GM23248 (cell line): ENCODE measurements around the gene EYA4. TPM values are rescaled to one million over a fixed set of nuclear protein-coding genes. Genes with fewer than 3 reads are reported as not detected.
"Not testable (repeated sequence)": the region's sequence is repeated elsewhere in the genome, so short reads cannot be mapped to it uniquely, and the experiment has no call there.

Experiments used
- DNase-seq: peaks from one replicate; pipeline ENCODE4 v3.0.0-alpha.2; 2015
- H2AFZ ChIP-seq: fragments of 200-600 bp; sonication (generic); 2 replicates; pipeline ENCODE4 v1.6.1; 2016; ENCODE audit warnings: antibody characterized with exemption
- H3F3A ChIP-seq: fragments of 200-600 bp; sonication (generic); 2 replicates; pipeline ENCODE4 v1.6.1; 2016; ENCODE audit warnings: mild to moderate bottlenecking, antibody characterized with exemption, mixed run types; ENCODE audit not compliant: insufficient read depth
- H3K27ac ChIP-seq: fragments of 200-600 bp; sonication (generic); 2 replicates; pipeline ENCODE4 v1.5.1; 2016; ENCODE audit warnings: mild to moderate bottlenecking
- H3K27me3 ChIP-seq: fragments of 200-600 bp; sonication (generic); replicated peaks from 2 replicates; pipeline ENCODE4 v1.6.1; 2016; ENCODE audit warnings: mild to moderate bottlenecking; ENCODE audit not compliant: insufficient read depth
- H3K36me3 ChIP-seq: fragments of 200-600 bp; sonication (generic); 2 replicates; pipeline ENCODE4 v1.6.1; 2016; ENCODE audit warnings: low read depth, mild to moderate bottlenecking
- H3K4me1 ChIP-seq: fragments of 200-600 bp; sonication (generic); 2 replicates; pipeline ENCODE4 v1.6.1; 2016; ENCODE audit warnings: mild to moderate bottlenecking; ENCODE audit not compliant: insufficient read depth
- H3K4me2 ChIP-seq: fragments of 200-600 bp; sonication (generic); one replicate; pipeline ENCODE4 v1.6.1; 2016; ENCODE audit warnings: mild to moderate bottlenecking; ENCODE audit not compliant: unreplicated experiment
- H3K4me3 ChIP-seq: fragments of 200-600 bp; sonication (generic); 2 replicates; pipeline ENCODE4 v1.5.1; 2016; ENCODE audit warnings: mild to moderate bottlenecking
- H3K79me2 ChIP-seq: fragments of 200-600 bp; sonication (generic); 2 replicates; pipeline ENCODE4 v1.6.1; 2016; ENCODE audit warnings: mild to moderate bottlenecking; ENCODE audit not compliant: insufficient read depth
- H3K9ac ChIP-seq: fragments of 200-600 bp; sonication (generic); 2 replicates; pipeline ENCODE4 v1.6.1; 2016; ENCODE audit warnings: mild to moderate bottlenecking
- H3K9me2 ChIP-seq: fragments of 200-600 bp; sonication (generic); 2 replicates; pipeline ENCODE4 v1.6.1; 2016; ENCODE audit warnings: mixed run types, mild to moderate bottlenecking, moderate library complexity; ENCODE audit not compliant: insufficient read depth
- H3K9me3 ChIP-seq: fragments of 200-600 bp; sonication (generic); one replicate; pipeline ENCODE4 v1.6.1; 2017; ENCODE audit warnings: low read depth
- H4K20me1 ChIP-seq: fragments of 200-600 bp; sonication (generic); 2 replicates; pipeline ENCODE4 v1.6.0; 2016; ENCODE audit not compliant: insufficient read depth
- EZH2 ChIP-seq: fragments of 200-600 bp; sonication (generic); IDR thresholded peaks from 2 replicates; pipeline ENCODE4 v1.6.1; 2018; ENCODE audit warnings: antibody characterized with exemption, mild to moderate bottlenecking; ENCODE audit not compliant: insufficient read depth, poor library complexity, severe bottlenecking
- EZH2phosphoT487 ChIP-seq: fragments of 200-600 bp; sonication (generic); IDR thresholded peaks from 2 replicates; pipeline ENCODE4 v1.6.1; 2018; ENCODE audit warnings: antibody characterized with exemption, moderate library complexity, mild to moderate bottlenecking, low read depth; ENCODE audit not compliant: insufficient read depth
- WGBS, 2 experiments: methylation state at CpG; one replicate each; pipeline ENCODE4 v1.1.6; 2015 to 2017; ENCODE audit warnings: low lambda C conversion rate in 2 of 2, low coverage in 1 of 2; ENCODE audit errors: missing lambda C conversion rate in 2 of 2; 5-methylcytosine and 5-hydroxymethylcytosine counted together
- in situ Hi-C: fragments of 300-500 bp; cut with MboI; formaldehyde crosslinking; loops from 2 replicates; pipeline ENCODE4 v1.15.0; 2020
- polyA plus RNA-seq: library from polyadenylated mRNA; unstranded; fragments of >200 nt; fragmentation: Nextera tagmentation; extraction: Ambion mirVana; gene quantifications from 2 replicates; pipeline ENCODE4 v1.2.1, GENCODE V29; 2016
- total RNA-seq: library from RNA; depleted of rRNA; stranded (reverse); fragments of >200 nt; shearing (Covaris generic); gene quantifications from 2 replicates; pipeline ENCODE4 v1.2.3, GENCODE V29; 2014

Gene EYA4
- total and polyA plus RNA-seq, 2 experiments from 2014 or later = not detected

DNA sequence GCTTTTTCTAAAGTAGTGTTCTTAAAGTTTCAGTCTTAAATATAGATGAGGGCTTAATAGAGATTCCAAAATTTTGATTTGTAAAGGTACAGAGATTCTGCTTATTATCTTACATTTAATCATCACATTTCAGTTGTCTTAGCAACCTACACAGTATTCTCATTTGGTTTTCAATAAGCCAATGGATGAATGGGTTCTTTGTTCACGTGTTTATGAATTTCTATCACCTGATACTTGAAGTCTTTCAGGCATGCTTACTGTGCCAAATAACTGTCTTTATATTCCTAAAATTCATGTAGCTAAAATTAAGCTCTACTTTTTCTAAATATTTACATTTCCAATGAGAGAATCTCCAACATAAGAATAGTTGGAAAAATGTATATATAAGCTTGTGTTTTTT is 152.7 kb downstream of the EYA4 start:
- in situ Hi-C loops = no loop called here
- H3K4me1 ChIP-seq = no peaks in the 10 kb centered on the region
- TF ChIP-seq EZH2phosphoT487 (no peak), EZH2 (no peak)
- H3K36me3 ChIP-seq = no peaks in the 10 kb centered on the region
- H3F3A ChIP-seq = no peaks in the 10 kb centered on the region
- no peaks in the 10 kb centered on the region for H3K79me2 ChIP-seq
- H3K4me2 ChIP-seq = no peak overlapping the region
- no peaks in the 10 kb centered on the region for H3K9me3 ChIP-seq
- no peak overlapping the region for H3K4me3 ChIP-seq
- no peak overlapping the region for H2AFZ ChIP-seq
- no peaks in the 10 kb centered on the region for H3K9me2 ChIP-seq
- H3K27ac ChIP-seq = no peak overlapping the region
- 33 to 41% methylated on average over 1 of the region's 1 CpG for WGBS, 2 experiments
- no peak overlapping the region for H3K9ac ChIP-seq
- DNase-seq = no peak
- no peaks in the 10 kb centered on the region for H4K20me1 ChIP-seq
- H3K27me3 ChIP-seq = peaks cover 4% of the 10 kb centered on the region

DNA sequence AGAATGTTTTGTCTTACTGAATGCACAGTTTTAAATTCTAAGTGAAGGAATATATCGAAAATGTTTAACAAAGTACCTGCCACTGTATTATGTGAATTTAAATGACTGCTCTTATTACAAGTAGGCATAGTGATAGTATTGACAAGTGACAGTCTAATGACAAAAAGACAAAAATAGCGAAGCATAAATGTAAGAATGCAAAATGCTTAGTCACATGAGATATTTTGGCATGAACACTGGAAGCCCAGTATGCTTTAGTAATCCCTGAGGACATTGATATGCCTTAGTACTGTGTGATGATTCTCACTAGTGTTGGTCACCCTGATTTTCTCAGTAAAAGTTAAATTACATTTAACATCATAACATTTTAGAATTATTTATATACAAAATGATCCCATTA is 153.5 kb downstream of the EYA4 start:
- H3K79me2 ChIP-seq = no peaks in the 10 kb centered on the region
- WGBS, 2 experiments = 47 to 52% methylated on average over 2 of the region's 2 CpGs
- no peak for TF ChIP-seq EZH2
- TF ChIP-seq EZH2phosphoT487 = no peak
- H3K4me2 ChIP-seq = no peak overlapping the region
- no peaks in the 10 kb centered on the region for H4K20me1 ChIP-seq
- no peaks in the 10 kb centered on the region for H3K4me1 ChIP-seq
- no peaks in the 10 kb centered on the region for H3K9me2 ChIP-seq
- DNase-seq = no peak
- H3K27me3 ChIP-seq = peaks cover 5% of the 10 kb centered on the region
- no peak overlapping the region for H2AFZ ChIP-seq
- no peak overlapping the region for H3K27ac ChIP-seq
- H3K4me3 ChIP-seq = no peak overlapping the region
- in situ Hi-C loops = no loop called here
- H3K9me3 ChIP-seq = no peaks in the 10 kb centered on the region
- H3K9ac ChIP-seq = no peak overlapping the region
- no peaks in the 10 kb centered on the region for H3K36me3 ChIP-seq
- no peaks in the 10 kb centered on the region for H3F3A ChIP-seq

DNA sequence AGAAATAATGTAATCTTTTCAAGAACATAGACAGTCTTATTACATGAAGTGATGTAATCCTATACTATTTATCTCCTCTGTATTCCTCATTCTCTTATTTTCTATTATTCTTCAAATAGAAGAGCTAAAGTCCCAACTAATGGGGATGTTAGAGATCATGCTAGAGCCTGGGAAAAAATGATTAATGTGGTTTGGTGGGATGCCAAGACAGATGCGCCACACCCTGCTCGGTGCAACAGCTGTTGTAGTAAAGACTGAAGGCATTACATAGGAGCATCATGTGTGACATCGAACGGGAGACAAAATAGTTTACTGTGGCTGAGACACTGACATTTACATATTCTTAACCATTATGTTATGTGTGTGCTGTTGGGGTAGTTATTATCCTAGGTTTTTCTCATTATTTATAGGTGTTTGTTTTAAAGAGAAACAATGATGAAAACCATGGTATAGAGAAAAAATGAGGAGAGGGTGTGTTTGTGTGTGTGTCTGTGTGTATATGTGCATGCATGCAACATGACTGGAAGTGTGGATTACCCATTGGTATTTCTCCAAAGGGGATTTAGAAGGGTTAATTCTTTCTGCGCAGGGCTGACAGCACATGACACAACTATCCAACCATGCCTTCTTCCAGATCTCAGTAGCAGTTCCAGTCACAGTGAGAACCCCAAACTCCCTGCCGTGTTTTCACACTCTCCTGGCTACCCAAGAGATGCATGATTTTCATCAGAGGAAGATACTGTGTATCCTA is 155.3 kb downstream of the EYA4 start:
- no peaks in the 10 kb centered on the region for H4K20me1 ChIP-seq
- H3F3A ChIP-seq = no peaks in the 10 kb centered on the region
- H3K79me2 ChIP-seq = no peaks in the 10 kb centered on the region
- no peaks in the 10 kb centered on the region for H3K9me2 ChIP-seq
- in situ Hi-C loops = no loop called here
- H3K36me3 ChIP-seq = no peaks in the 10 kb centered on the region
- no peak overlapping the region for H2AFZ ChIP-seq
- H3K27me3 ChIP-seq = peaks cover 5% of the 10 kb centered on the region
- H3K9ac ChIP-seq = no peak overlapping the region
- no peak for TF ChIP-seq EZH2
- no peak for TF ChIP-seq EZH2phosphoT487
- no peak for DNase-seq
- no peak overlapping the region for H3K27ac ChIP-seq
- 40 to 41% methylated on average over 6 of the region's 6 CpGs for WGBS, 2 experiments
- H3K4me3 ChIP-seq = no peak overlapping the region
- no peaks in the 10 kb centered on the region for H3K9me3 ChIP-seq
- no peaks in the 10 kb centered on the region for H3K4me1 ChIP-seq
- H3K4me2 ChIP-seq = no peak overlapping the region

DNA sequence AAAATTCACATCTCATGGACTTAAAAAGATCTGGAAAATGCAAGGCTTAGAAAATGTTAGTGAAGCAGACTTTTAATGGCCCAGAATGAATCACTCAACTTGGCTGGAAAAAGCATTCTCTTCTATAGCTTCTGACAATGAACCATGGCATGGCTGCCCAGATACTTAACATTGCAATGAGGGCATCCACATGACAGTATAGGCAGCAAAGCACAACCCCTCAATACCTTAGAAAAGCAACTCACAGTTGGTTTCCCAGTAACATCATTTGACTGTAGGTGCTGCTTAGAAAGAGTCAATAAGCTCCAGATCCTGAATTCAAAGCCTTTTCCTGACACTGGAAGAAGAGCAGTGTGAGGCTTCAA is 155.8 kb downstream of the EYA4 start:
- Histone ChIP-seq H3K27ac (no peak overlapping the region), H3K27me3 (peaks cover 5% of the 10 kb centered on the region), H3K9ac (no peak overlapping the region), H3K4me3 (no peak overlapping the region), H3K9me3 (no peaks in the 10 kb centered on the region), H3K36me3 (no peaks in the 10 kb centered on the region), H3F3A (no peaks in the 10 kb centered on the region), H3K4me1 (no peaks in the 10 kb centered on the region), H3K9me2 (no peaks in the 10 kb centered on the region), H3K79me2 (no peaks in the 10 kb centered on the region), H3K4me2 (no peak overlapping the region), H2AFZ (no peak overlapping the region), H4K20me1 (no peaks in the 10 kb centered on the region)
- in situ Hi-C loops = no loop called here
- DNase-seq = peak; percentile 3
- no peak for TF ChIP-seq EZH2phosphoT487
- TF ChIP-seq EZH2 = no peak

DNA sequence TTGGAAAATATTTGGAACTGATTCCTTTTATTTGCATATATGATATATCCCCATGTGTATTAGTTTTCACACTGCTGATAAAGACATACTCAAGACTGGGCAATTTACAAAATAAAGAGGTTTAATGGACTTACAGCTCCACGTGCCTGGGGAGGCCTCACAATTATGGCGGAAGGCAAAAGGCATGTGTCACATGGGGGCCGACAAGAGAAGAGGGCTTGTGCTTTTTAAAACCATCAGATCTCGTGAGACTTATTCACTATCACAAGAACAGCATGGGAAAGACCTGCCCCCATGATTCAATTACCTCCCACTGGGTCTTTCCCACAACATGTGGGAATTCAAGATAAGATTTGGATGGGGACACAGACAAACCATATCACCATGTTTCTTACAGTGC is 156.4 kb downstream of the EYA4 start:
- H3K27me3 ChIP-seq, H3K9ac ChIP-seq, H3K4me1 ChIP-seq, H3K9me3 ChIP-seq, in situ Hi-C loops, H3K4me3 ChIP-seq, H3F3A ChIP-seq, H3K4me2 ChIP-seq, H2AFZ ChIP-seq, H3K27ac ChIP-seq, H3K36me3 ChIP-seq, H3K9me2 ChIP-seq, H3K79me2 ChIP-seq, H4K20me1 ChIP-seq, DNase-seq: not testable (repeated sequence)
- WGBS, 2 experiments = 45 to 51% methylated on average over 4 of the region's 4 CpGs
